Measurements from ENCODE around the gene PLOD1. TPM values are rescaled to one million over a fixed set of nuclear protein-coding genes. Genes with fewer than 3 reads are reported as not detected.

PLOD1 gene
- 10 to 100 TPM; 26.7 to 74.4 (median 43.2) TPM for polyA plus RNA-seq
- long read RNA-seq, donor 1: 0 reads
- long read RNA-seq, donor 2, transcript PLOD1-201 (19 exons, 2,940 nt): major isoform, 6 of 15 reads
- long read RNA-seq, donor 2, partial matches to known transcripts: 8 of 15 reads
- long read RNA-seq, donor 2, other reads (novel, unspliced or antisense): 0 of 15 reads
- long read RNA-seq, donor 3, transcript PLOD1-201 (19 exons, 2,940 nt): major isoform, 5 of 25 reads
- long read RNA-seq, donor 3, partial matches to known transcripts: 18 of 25 reads
- long read RNA-seq, donor 3, other reads (novel, unspliced or antisense): 0 of 25 reads
- long read RNA-seq, donor 4: 0 reads
- long read RNA-seq, donor 5, transcript PLOD1-201 (19 exons, 2,940 nt): major isoform, 6 of 21 reads
- long read RNA-seq, donor 5, partial matches to known transcripts: 15 of 21 reads
- long read RNA-seq, donor 5, other reads (novel, unspliced or antisense): 0 of 21 reads
- long read RNA-seq, donor 6, transcript PLOD1-201 (19 exons, 2,940 nt): major isoform, 7 of 35 reads
- long read RNA-seq, donor 6, partial matches to known transcripts: 27 of 35 reads
- long read RNA-seq, donor 6, other reads (novel, unspliced or antisense): 0 of 35 reads
- long read RNA-seq, donor 7: 0 reads
- long read RNA-seq, donor 8, partial matches to known transcripts: 0 of 4 reads
- long read RNA-seq, donor 8, other reads (novel, unspliced or antisense): 0 of 4 reads
- long read RNA-seq, donor 9, partial matches to known transcripts: 0 of 5 reads
- long read RNA-seq, donor 9, other reads (novel, unspliced or antisense): 0 of 5 reads
- long read RNA-seq, donor 10, transcript PLOD1-201 (19 exons, 2,940 nt): major isoform, 15 of 50 reads
- long read RNA-seq, donor 10, partial matches to known transcripts: 35 of 50 reads
- long read RNA-seq, donor 10, other reads (novel, unspliced or antisense): 0 of 50 reads

GRCh38 chr1:11934302-11935056 is at the start of gene PLOD1:
PLOD1 (plus strand) TSS chr1:11934717; CDS start chr1:11934780, 63 bp downstream.
- 0 to 1% (median 1%) methylated on average over 43 to 55 of the region's 55 CpGs for WGBS, 3 donors
- Histone ChIP-seq H3K4me3 (ENCODE audit: low read depth in 1 of 3, low read length in 3 of 3) (peak within 1 kb of the TSS; percentile 60 to 72 (median 69)), H3K36me3 (ENCODE audit: control insufficient read depth in 3 of 3, insufficient read depth in 2 of 3, low read depth in 1 of 3, low read length in 3 of 3) (peaks cover 0 to 21% (median 0%) of the 10 kb centered on the region in 3 donors), H3K27ac (ENCODE audit: low read depth in 1 of 3, low read length in 2 of 3) (peak within 1 kb of the TSS; percentile 42 to 88 (median 56)), H3K27me3 (ENCODE audit: control insufficient read depth in 3 of 3, insufficient read depth in 3 of 3, low read length in 3 of 3) (no peaks in the 10 kb centered on the region), H3K9me3 (ENCODE audit: control insufficient read depth in 2 of 2, insufficient read depth in 1 of 2, low read depth in 1 of 2, low read length in 1 of 2) (no peaks in the 10 kb centered on the region), H3K4me1 (ENCODE audit: control insufficient read depth in 3 of 3, insufficient read depth in 2 of 3, low read depth in 1 of 3, low read length in 2 of 3) (peaks cover 2 to 18% (median 13%) of the 10 kb centered on the region in 3 donors)
- peak; percentile 83 to 92 for DNase-seq
- FAIRE-seq: no peak

GRCh38 chr1:11885916-11886315 is 48.6 kb upstream of the PLOD1 start:
- H3K4me3 ChIP-seq (ENCODE audit: low read depth in 1 of 3, low read length in 3 of 3): no peak overlapping the region
- peaks cover 0 to 18% (median 0%) of the 10 kb centered on the region in 3 donors for H3K4me1 ChIP-seq (ENCODE audit: control insufficient read depth in 3 of 3, insufficient read depth in 2 of 3, low read depth in 1 of 3, low read length in 2 of 3)
- WGBS, 3 donors: 67 to 78% (median 71%) methylated on average over 6 of the region's 6 CpGs
- no peaks in the 10 kb centered on the region for H3K9me3 ChIP-seq (ENCODE audit: control insufficient read depth in 2 of 2, insufficient read depth in 1 of 2, low read depth in 1 of 2, low read length in 1 of 2)
- FAIRE-seq (no peak), DNase-seq (no peak)
- H3K27ac ChIP-seq (ENCODE audit: low read depth in 1 of 3, low read length in 2 of 3): no peak overlapping the region
- no peaks in the 10 kb centered on the region for H3K27me3 ChIP-seq (ENCODE audit: control insufficient read depth in 3 of 3, insufficient read depth in 3 of 3, low read length in 3 of 3)
- H3K36me3 ChIP-seq (ENCODE audit: control insufficient read depth in 3 of 3, insufficient read depth in 2 of 3, low read depth in 1 of 3, low read length in 3 of 3): no peaks in the 10 kb centered on the region

- no peak for DNase-seq
- Histone ChIP-seq H3K4me3 (ENCODE audit: low read depth in 1 of 3, low read length in 3 of 3) (no peak overlapping the region), H3K27ac (ENCODE audit: low read depth in 1 of 3, low read length in 2 of 3) (no peak overlapping the region), H3K4me1 (ENCODE audit: control insufficient read depth in 3 of 3, insufficient read depth in 2 of 3, low read depth in 1 of 3, low read length in 2 of 3) (peaks cover 0 to 10% (median 0%) of the 10 kb centered on the region in 3 donors), H3K27me3 (ENCODE audit: control insufficient read depth in 3 of 3, insufficient read depth in 3 of 3, low read length in 3 of 3) (no peaks in the 10 kb centered on the region), H3K36me3 (ENCODE audit: control insufficient read depth in 3 of 3, insufficient read depth in 2 of 3, low read depth in 1 of 3, low read length in 3 of 3) (no peaks in the 10 kb centered on the region), H3K9me3 (ENCODE audit: control insufficient read depth in 2 of 2, insufficient read depth in 1 of 2, low read depth in 1 of 2, low read length in 1 of 2) (no peaks in the 10 kb centered on the region)
- WGBS, 3 donors: 83 to 84% (median 83%) methylated on average over 19 of the region's 19 CpGs
- no peak for FAIRE-seq
These were observed 47.4 kb upstream of the PLOD1 start for GRCh38 chr1:11886986-11887665.

GRCh38 chr1:11887666-11888007 is 46.9 kb upstream of the PLOD1 start:
- no peaks in the 10 kb centered on the region for H3K27me3 ChIP-seq (ENCODE audit: control insufficient read depth in 3 of 3, insufficient read depth in 3 of 3, low read length in 3 of 3)
- H3K4me3 ChIP-seq (ENCODE audit: low read depth in 1 of 3, low read length in 3 of 3): no peak overlapping the region
- H3K4me1 ChIP-seq (ENCODE audit: control insufficient read depth in 3 of 3, insufficient read depth in 2 of 3, low read depth in 1 of 3, low read length in 2 of 3): peaks cover 0 to 5% (median 0%) of the 10 kb centered on the region in 3 donors
- DNase-seq (no peak), FAIRE-seq (no peak)
- no peaks in the 10 kb centered on the region for H3K9me3 ChIP-seq (ENCODE audit: control insufficient read depth in 2 of 2, insufficient read depth in 1 of 2, low read depth in 1 of 2, low read length in 1 of 2)
- H3K27ac ChIP-seq (ENCODE audit: low read depth in 1 of 3, low read length in 2 of 3): no peak overlapping the region
- no peaks in the 10 kb centered on the region for H3K36me3 ChIP-seq (ENCODE audit: control insufficient read depth in 3 of 3, insufficient read depth in 2 of 3, low read depth in 1 of 3, low read length in 3 of 3)
- WGBS, 3 donors: 57 to 79% (median 71%) methylated on average over 7 of the region's 7 CpGs

- H3K27ac ChIP-seq (ENCODE audit: low read depth in 1 of 3, low read length in 2 of 3): no peak overlapping the region
- no peaks in the 10 kb centered on the region for H3K4me1 ChIP-seq (ENCODE audit: control insufficient read depth in 3 of 3, insufficient read depth in 2 of 3, low read depth in 1 of 3, low read length in 2 of 3)
- no peaks in the 10 kb centered on the region for H3K36me3 ChIP-seq (ENCODE audit: control insufficient read depth in 3 of 3, insufficient read depth in 2 of 3, low read depth in 1 of 3, low read length in 3 of 3)
- 78 to 83% (median 82%) methylated on average over 15 of the region's 15 CpGs for WGBS, 3 donors
- DNase-seq (no peak), FAIRE-seq (no peak)
- H3K9me3 ChIP-seq (ENCODE audit: control insufficient read depth in 2 of 2, insufficient read depth in 1 of 2, low read depth in 1 of 2, low read length in 1 of 2): no peaks in the 10 kb centered on the region
- H3K27me3 ChIP-seq (ENCODE audit: control insufficient read depth in 3 of 3, insufficient read depth in 3 of 3, low read length in 3 of 3): no peaks in the 10 kb centered on the region
- H3K4me3 ChIP-seq (ENCODE audit: low read depth in 1 of 3, low read length in 3 of 3): no peak overlapping the region
These were observed 46.2 kb upstream of the PLOD1 start for GRCh38 chr1:11888206-11888876.

GRCh38 chr1:11888877-11889208 is 45.7 kb upstream of the PLOD1 start:
- Histone ChIP-seq H3K27me3 (ENCODE audit: control insufficient read depth in 3 of 3, insufficient read depth in 3 of 3, low read length in 3 of 3) (no peaks in the 10 kb centered on the region), H3K4me3 (ENCODE audit: low read depth in 1 of 3, low read length in 3 of 3) (no peak overlapping the region), H3K4me1 (ENCODE audit: control insufficient read depth in 3 of 3, insufficient read depth in 2 of 3, low read depth in 1 of 3, low read length in 2 of 3) (no peaks in the 10 kb centered on the region), H3K27ac (ENCODE audit: low read depth in 1 of 3, low read length in 2 of 3) (no peak overlapping the region), H3K36me3 (ENCODE audit: control insufficient read depth in 3 of 3, insufficient read depth in 2 of 3, low read depth in 1 of 3, low read length in 3 of 3) (no peaks in the 10 kb centered on the region), H3K9me3 (ENCODE audit: control insufficient read depth in 2 of 2, insufficient read depth in 1 of 2, low read depth in 1 of 2, low read length in 1 of 2) (no peaks in the 10 kb centered on the region)
- DNase-seq (no peak), FAIRE-seq (no peak)
- WGBS, 3 donors: 41 to 51% (median 46%) methylated on average over 3 of the region's 3 CpGs

- H3K27ac ChIP-seq (ENCODE audit: low read depth in 1 of 3, low read length in 2 of 3): no peak overlapping the region
- H3K4me1 ChIP-seq (ENCODE audit: control insufficient read depth in 3 of 3, insufficient read depth in 2 of 3, low read depth in 1 of 3, low read length in 2 of 3): no peaks in the 10 kb centered on the region
- 61 to 70% (median 64%) methylated on average over 6 of the region's 6 CpGs for WGBS, 3 donors
- no peaks in the 10 kb centered on the region for H3K36me3 ChIP-seq (ENCODE audit: control insufficient read depth in 3 of 3, insufficient read depth in 2 of 3, low read depth in 1 of 3, low read length in 3 of 3)
- DNase-seq (no peak), FAIRE-seq (no peak)
- H3K9me3 ChIP-seq (ENCODE audit: control insufficient read depth in 2 of 2, insufficient read depth in 1 of 2, low read depth in 1 of 2, low read length in 1 of 2): no peaks in the 10 kb centered on the region
- no peak overlapping the region for H3K4me3 ChIP-seq (ENCODE audit: low read depth in 1 of 3, low read length in 3 of 3)
- H3K27me3 ChIP-seq (ENCODE audit: control insufficient read depth in 3 of 3, insufficient read depth in 3 of 3, low read length in 3 of 3): peaks cover 0 to 4% (median 0%) of the 10 kb centered on the region in 3 donors
These were observed 42.9 kb upstream of the PLOD1 start for GRCh38 chr1:11891433-11892186.

All from small intestine (tissue), 16 donors.